HCT116 (cell line): Measurements from ENCODE around the gene INO80.

Experiments used
- POLR2A ChIP-seq: IDR thresholded peaks from 2 replicates; pipeline ENCODE4 v1.7.0; 2011; ENCODE audit warnings: borderline replicate concordance; ENCODE audit not compliant: insufficient read depth, insufficient read length; ENCODE audit errors: extremely low read depth
- POLR2AphosphoS5 ChIP-seq: IDR thresholded peaks from 2 replicates; pipeline ENCODE4 v1.6.1; 2011; ENCODE audit warnings: mild to moderate bottlenecking, low read depth, low read length, moderate library complexity

GRCh38 chr15:40963201-40963600 is 152.9 kb downstream of the INO80 start:
- TF ChIP-seq POLR2AphosphoS5 (no peak), POLR2A (no peak)
